SK-N-SH (cell line): ENCODE data around the gene ANKMY1.

Source experiments
- CHD2 ChIP-seq: fragments of 150-350 bp; IDR thresholded peaks from 2 replicates; pipeline ENCODE4 v1.6.1; 2018; ENCODE audit warnings: low read length; ENCODE audit not compliant: partially characterized antibody
- CTCF ChIP-seq: fragments of 200-600 bp; sonication (generic); IDR thresholded peaks from 2 replicates; pipeline ENCODE4 v1.6.1; 2017; ENCODE audit warnings: antibody characterized with exemption, mild to moderate bottlenecking, moderate library complexity
- EP300 ChIP-seq, 2 experiments: IDR thresholded peaks; 2 replicates each; pipeline versions ENCODE4 v1.4.0 to v1.6.1; 2012; ENCODE audit warnings: borderline replicate concordance in 1 of 2, low read depth in 1 of 2, low read length in 1 of 2
- EZH2phosphoT487 ChIP-seq: fragments of 200-600 bp; sonication (generic); IDR thresholded peaks from 2 replicates; pipeline ENCODE4 v1.6.1; 2017; ENCODE audit warnings: low read depth, mixed run types, mild to moderate bottlenecking, antibody characterized with exemption, moderate library complexity, borderline replicate concordance
- FOXM1 ChIP-seq: IDR thresholded peaks from 2 replicates; pipeline ENCODE4 v1.4.0; 2012; ENCODE audit warnings: low read depth, mild to moderate bottlenecking
- GATA2 ChIP-seq: sonication (generic); formaldehyde crosslinking; IDR thresholded peaks from 2 replicates; pipeline ENCODE4 v1.5.0; 2020; ENCODE audit warnings: mild to moderate bottlenecking, missing genetic modification reagents
- IRF3 ChIP-seq: fragments of 150-350 bp; IDR thresholded peaks from 2 replicates; pipeline ENCODE4 v1.6.1; 2016; ENCODE audit warnings: mild to moderate bottlenecking, low read depth, low read length
- JUND ChIP-seq: IDR thresholded peaks from 2 replicates; pipeline ENCODE4 v1.4.0; 2012
- MXI1 ChIP-seq: IDR thresholded peaks from 2 replicates; pipeline ENCODE4 v1.6.1; 2012; ENCODE audit warnings: mild to moderate bottlenecking, low read depth, low read length, improper control_type of control experiment
- RAD21 ChIP-seq: IDR thresholded peaks from 2 replicates; pipeline ENCODE4 v1.6.1; 2012; ENCODE audit warnings: mild to moderate bottlenecking, low read length
- TAF1 ChIP-seq: IDR thresholded peaks from 2 replicates; pipeline ENCODE4 v1.6.1; 2012; ENCODE audit warnings: low read depth, mild to moderate bottlenecking, low read length, moderate library complexity, borderline replicate concordance
- YY1 ChIP-seq: IDR thresholded peaks from 2 replicates; pipeline ENCODE4 v1.4.0; 2012; ENCODE audit warnings: low read depth, mild to moderate bottlenecking
- TF ChIP-seq, protein P1 (sequence below): IDR thresholded peaks from 2 replicates; pipeline ENCODE4 v1.6.1; 2012; ENCODE audit warnings: mild to moderate bottlenecking, low read depth, low read length, moderate library complexity
- TF ChIP-seq, protein P2 (sequence below): IDR thresholded peaks from 2 replicates; pipeline ENCODE4 v1.4.0; 2012; ENCODE audit warnings: low read depth

- TF ChIP-seq CHD2 = no peak
- no peak for TF ChIP-seq CTCF
- no peak for TF ChIP-seq YY1
- no peak for TF ChIP-seq TAF1
- no peak for TF ChIP-seq EP300 (IDR thresholded peaks at IDR 0.05; ENCODE audit: borderline replicate concordance in 1 of 2, low read depth in 1 of 2, low read length in 1 of 2)
- no peak for TF ChIP-seq EZH2phosphoT487
- TF ChIP-seq, protein P1, sequence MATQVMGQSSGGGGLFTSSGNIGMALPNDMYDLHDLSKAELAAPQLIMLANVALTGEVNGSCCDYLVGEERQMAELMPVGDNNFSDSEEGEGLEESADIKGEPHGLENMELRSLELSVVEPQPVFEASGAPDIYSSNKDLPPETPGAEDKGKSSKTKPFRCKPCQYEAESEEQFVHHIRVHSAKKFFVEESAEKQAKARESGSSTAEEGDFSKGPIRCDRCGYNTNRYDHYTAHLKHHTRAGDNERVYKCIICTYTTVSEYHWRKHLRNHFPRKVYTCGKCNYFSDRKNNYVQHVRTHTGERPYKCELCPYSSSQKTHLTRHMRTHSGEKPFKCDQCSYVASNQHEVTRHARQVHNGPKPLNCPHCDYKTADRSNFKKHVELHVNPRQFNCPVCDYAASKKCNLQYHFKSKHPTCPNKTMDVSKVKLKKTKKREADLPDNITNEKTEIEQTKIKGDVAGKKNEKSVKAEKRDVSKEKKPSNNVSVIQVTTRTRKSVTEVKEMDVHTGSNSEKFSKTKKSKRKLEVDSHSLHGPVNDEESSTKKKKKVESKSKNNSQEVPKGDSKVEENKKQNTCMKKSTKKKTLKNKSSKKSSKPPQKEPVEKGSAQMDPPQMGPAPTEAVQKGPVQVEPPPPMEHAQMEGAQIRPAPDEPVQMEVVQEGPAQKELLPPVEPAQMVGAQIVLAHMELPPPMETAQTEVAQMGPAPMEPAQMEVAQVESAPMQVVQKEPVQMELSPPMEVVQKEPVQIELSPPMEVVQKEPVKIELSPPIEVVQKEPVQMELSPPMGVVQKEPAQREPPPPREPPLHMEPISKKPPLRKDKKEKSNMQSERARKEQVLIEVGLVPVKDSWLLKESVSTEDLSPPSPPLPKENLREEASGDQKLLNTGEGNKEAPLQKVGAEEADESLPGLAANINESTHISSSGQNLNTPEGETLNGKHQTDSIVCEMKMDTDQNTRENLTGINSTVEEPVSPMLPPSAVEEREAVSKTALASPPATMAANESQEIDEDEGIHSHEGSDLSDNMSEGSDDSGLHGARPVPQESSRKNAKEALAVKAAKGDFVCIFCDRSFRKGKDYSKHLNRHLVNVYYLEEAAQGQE = no peak
- no peak for TF ChIP-seq MXI1
- TF ChIP-seq, protein P2, sequence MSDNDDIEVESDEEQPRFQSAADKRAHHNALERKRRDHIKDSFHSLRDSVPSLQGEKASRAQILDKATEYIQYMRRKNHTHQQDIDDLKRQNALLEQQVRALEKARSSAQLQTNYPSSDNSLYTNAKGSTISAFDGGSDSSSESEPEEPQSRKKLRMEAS = no peak
- TF ChIP-seq RAD21 = no peak
- no peak for TF ChIP-seq JUND
- TF ChIP-seq IRF3 = no peak
- no peak for TF ChIP-seq FOXM1
- TF ChIP-seq GATA2 (CRISPR knock-in tag) = no peak
Observed at GRCh38 chr2:240575101-240575965, 17.5 kb upstream of the ANKMY1 start.
